Right lobe of liver (tissue), 4 donors: ENCODE results near the gene SGSM2.

Experiments
- POLR2A ChIP-seq: fragments of 450-650 bp; IDR thresholded peaks from one replicate; pipeline ENCODE4 v1.6.1; 2017; ENCODE audit warnings: antibody characterized with exemption, mild to moderate bottlenecking
- TF ChIP-seq, protein P1 (sequence below), 4 donors: fragments of 200-600 bp in 3 of 4; fragments of 450-650 bp in 1 of 4; IDR thresholded peaks; one replicate each; pipeline versions ENCODE4 v1.5.1 to v1.8.0; 2016 to 2022; ENCODE audit warnings: antibody characterized with exemption in 4 of 4, mild to moderate bottlenecking in 2 of 4
- donor health status: DM: no; HTN: no; CAD: no.
- donor health status: DM: no; HTN: no; CAD: no.
- donor health status: DM: no; HTN: yes; CAD: no.

DNA sequence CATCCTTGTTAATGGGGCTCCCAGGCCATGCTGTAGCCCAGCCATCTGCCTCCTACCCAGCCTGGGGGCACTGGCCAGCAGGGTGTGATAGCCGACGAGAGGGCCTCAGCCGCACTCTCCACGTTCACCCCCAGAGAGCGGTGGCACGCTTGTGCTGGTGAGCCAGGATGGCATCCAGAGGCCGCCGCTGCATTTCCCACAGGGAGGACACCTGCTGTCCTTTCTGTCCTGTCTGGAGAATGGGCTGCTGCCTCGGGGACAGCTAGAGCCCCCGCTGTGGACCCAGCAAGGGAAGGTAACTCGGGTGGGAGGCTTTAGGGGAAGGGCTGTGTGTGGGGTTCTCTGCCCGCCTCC is 27.4 kb downstream of the SGSM2 start:
- TF ChIP-seq, protein P1, sequence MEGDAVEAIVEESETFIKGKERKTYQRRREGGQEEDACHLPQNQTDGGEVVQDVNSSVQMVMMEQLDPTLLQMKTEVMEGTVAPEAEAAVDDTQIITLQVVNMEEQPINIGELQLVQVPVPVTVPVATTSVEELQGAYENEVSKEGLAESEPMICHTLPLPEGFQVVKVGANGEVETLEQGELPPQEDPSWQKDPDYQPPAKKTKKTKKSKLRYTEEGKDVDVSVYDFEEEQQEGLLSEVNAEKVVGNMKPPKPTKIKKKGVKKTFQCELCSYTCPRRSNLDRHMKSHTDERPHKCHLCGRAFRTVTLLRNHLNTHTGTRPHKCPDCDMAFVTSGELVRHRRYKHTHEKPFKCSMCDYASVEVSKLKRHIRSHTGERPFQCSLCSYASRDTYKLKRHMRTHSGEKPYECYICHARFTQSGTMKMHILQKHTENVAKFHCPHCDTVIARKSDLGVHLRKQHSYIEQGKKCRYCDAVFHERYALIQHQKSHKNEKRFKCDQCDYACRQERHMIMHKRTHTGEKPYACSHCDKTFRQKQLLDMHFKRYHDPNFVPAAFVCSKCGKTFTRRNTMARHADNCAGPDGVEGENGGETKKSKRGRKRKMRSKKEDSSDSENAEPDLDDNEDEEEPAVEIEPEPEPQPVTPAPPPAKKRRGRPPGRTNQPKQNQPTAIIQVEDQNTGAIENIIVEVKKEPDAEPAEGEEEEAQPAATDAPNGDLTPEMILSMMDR (IDR thresholded peaks at IDR 0.05): no peak
- TF ChIP-seq POLR2A: no peak
